Neural crest cell (in vitro differentiated cells): ENCODE data around the gene CAV1. TPM values are rescaled to one million over a fixed set of nuclear protein-coding genes. Genes with fewer than 3 reads are reported as not detected.
"Not testable (repeated sequence)": the region's sequence is repeated elsewhere in the genome, so short reads cannot be mapped to it uniquely, and the experiment has no call there.

Experiments
- DNase-seq: peaks from one replicate; pipeline ENCODE4 v3.0.0; 2021; ENCODE audit warnings: low read depth, mixed read lengths, low spot score
- H3K27ac Mint-ChIP-seq: one replicate; pipeline ENCODE4 v1.8.0; 2021; ENCODE audit warnings: mild to moderate bottlenecking, mixed read lengths; ENCODE audit not compliant: unreplicated experiment
- H3K27me3 Mint-ChIP-seq: 2 replicates; pipeline ENCODE4 v1.8.0; 2021; ENCODE audit warnings: low read depth, mild to moderate bottlenecking, mixed read lengths
- H3K36me3 Mint-ChIP-seq: 2 replicates; pipeline ENCODE4 v1.8.0; 2021; ENCODE audit warnings: low read depth, mild to moderate bottlenecking, mixed read lengths
- H3K4me1 Mint-ChIP-seq: 2 replicates; pipeline ENCODE4 v1.8.0; 2021; ENCODE audit warnings: mixed read lengths
- H3K4me3 Mint-ChIP-seq: one replicate; pipeline ENCODE4 v1.8.0; 2021; ENCODE audit warnings: mild to moderate bottlenecking, mixed read lengths
- H3K9me3 Mint-ChIP-seq: 2 replicates; pipeline ENCODE4 v1.8.0; 2021; ENCODE audit warnings: mixed read lengths
- long read RNA-seq: library from polyadenylated mRNA; unstranded; transcript quantifications from one replicate; pipeline ENCODE4 v2.0.0, GENCODE V29; 2020
- total RNA-seq: library from RNA; stranded (reverse); gene quantifications from 2 replicates; pipeline ENCODE4 v1.2.1, GENCODE V29; 2021
- TF ChIP-seq, protein P1 (sequence below): fragments of 200-600 bp; sonication (generic); conservative IDR thresholded peaks from 2 replicates; pipeline ENCODE4 v1.5.0; 2021; ENCODE audit warnings: antibody characterized with exemption, mild to moderate bottlenecking

The CAV1 gene, protein sequence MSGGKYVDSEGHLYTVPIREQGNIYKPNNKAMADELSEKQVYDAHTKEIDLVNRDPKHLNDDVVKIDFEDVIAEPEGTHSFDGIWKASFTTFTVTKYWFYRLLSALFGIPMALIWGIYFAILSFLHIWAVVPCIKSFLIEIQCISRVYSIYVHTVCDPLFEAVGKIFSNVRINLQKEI
- total RNA-seq, result 3.7 and 5.3 TPM in 2 replicates
- long read RNA-seq, transcript CAV1-202 (2 exons, 2,628 nt), result major isoform, 7 of 13 reads
- long read RNA-seq, partial matches to known transcripts, result 0 of 13 reads
- long read RNA-seq, other reads (novel, unspliced or antisense), result 5 of 13 reads

- Mint-ChIP-seq H3K9me3 (no peaks in the 10 kb centered on the region), H3K27me3 (peaks cover 81% of the 10 kb centered on the region), H3K4me3 (peak within 1 kb of the TSS; percentile 90), H3K4me1 (peaks cover 38% of the 10 kb centered on the region), H3K36me3 (no peaks in the 10 kb centered on the region), H3K27ac (no peak within 1 kb of the TSS)
- peak; percentile 18 for DNase-seq
- TF ChIP-seq, protein P1, sequence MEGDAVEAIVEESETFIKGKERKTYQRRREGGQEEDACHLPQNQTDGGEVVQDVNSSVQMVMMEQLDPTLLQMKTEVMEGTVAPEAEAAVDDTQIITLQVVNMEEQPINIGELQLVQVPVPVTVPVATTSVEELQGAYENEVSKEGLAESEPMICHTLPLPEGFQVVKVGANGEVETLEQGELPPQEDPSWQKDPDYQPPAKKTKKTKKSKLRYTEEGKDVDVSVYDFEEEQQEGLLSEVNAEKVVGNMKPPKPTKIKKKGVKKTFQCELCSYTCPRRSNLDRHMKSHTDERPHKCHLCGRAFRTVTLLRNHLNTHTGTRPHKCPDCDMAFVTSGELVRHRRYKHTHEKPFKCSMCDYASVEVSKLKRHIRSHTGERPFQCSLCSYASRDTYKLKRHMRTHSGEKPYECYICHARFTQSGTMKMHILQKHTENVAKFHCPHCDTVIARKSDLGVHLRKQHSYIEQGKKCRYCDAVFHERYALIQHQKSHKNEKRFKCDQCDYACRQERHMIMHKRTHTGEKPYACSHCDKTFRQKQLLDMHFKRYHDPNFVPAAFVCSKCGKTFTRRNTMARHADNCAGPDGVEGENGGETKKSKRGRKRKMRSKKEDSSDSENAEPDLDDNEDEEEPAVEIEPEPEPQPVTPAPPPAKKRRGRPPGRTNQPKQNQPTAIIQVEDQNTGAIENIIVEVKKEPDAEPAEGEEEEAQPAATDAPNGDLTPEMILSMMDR, result no peak
Measured at GRCh38 chr7:116524609-116525297, at the start of gene CAV1. Gene CAV1, plus strand, starts transcription at chr7:116525036. Its CDS starts 27 bp downstream, at chr7:116525063.

- Mint-ChIP-seq H3K36me3 (peaks cover 4% of the 10 kb centered on the region), H3K27ac (no peak overlapping the region), H3K27me3 (no peaks in the 10 kb centered on the region), H3K9me3 (peaks cover 10% of the 10 kb centered on the region), H3K4me1 (no peaks in the 10 kb centered on the region), H3K4me3 (no peak overlapping the region)
- TF ChIP-seq, protein P1, result no peak
- DNase-seq, result no peak
Measured at GRCh38 chr7:116477625-116478024, 47.2 kb upstream of the CAV1 start.

DNA sequence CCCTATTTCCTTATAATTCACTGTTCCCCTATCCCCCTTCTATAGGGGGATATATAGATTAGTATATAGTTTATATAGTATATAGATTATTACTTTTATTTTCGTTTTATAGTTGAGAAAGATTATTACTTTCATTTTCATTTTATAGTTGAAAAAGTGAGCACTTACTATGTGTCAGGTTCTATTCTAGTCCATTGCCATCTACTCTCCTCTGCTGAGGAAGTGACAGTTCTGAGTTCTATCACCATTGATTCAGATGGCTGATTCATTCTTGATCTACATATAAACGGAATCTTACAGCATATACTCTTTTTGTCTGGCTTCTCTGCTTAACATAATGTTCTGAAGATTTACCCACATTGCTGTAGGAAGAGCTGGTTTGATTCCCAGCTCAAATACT, 46.0 kb upstream of the CAV1 start:
- TF ChIP-seq, protein P1, result no peak
- no peak overlapping the region for H3K4me3 Mint-ChIP-seq
- H3K4me1 Mint-ChIP-seq, result no peaks in the 10 kb centered on the region
- peaks cover 10% of the 10 kb centered on the region for H3K9me3 Mint-ChIP-seq
- no peak overlapping the region for H3K27ac Mint-ChIP-seq
- DNase-seq, result no peak
- H3K27me3 Mint-ChIP-seq, result no peaks in the 10 kb centered on the region
- peaks cover 4% of the 10 kb centered on the region for H3K36me3 Mint-ChIP-seq

DNA sequence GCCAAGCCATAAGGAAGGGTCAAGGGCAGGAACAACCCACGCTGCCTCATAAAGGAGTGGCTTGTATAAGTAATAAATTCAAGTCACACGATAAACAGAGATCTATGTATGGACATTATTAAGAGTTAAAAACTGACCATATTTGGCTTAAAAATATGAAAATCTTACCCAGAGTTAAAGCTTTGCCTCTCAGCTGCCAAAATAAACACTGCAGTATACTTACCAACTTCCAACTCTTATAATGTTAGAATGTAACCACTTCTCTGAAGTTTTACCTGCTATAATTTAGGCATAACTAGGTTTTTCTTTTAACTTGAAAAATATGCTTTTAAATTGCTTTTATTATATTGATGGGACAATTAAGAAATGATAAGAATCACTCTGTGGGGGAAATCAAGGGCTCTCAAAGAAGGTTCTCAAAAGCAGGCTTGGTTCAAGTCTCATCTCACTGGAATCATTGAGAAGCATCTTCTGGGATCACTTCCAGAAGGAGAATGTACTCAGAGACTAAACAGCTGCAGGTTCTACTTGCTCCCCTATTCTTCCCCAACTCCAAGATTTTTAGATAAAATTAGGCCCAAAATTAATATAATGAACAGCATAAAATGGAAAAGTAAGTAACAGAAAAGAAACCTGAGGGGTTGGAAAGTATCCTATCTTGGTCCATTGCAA, 41.4 kb upstream of the CAV1 start:
- Mint-ChIP-seq H3K36me3 (no peaks in the 10 kb centered on the region), H3K4me1 (no peaks in the 10 kb centered on the region), H3K9me3 (no peaks in the 10 kb centered on the region), H3K4me3 (no peak overlapping the region), H3K27me3 (no peaks in the 10 kb centered on the region), H3K27ac (no peak overlapping the region)
- DNase-seq, result no peak
- TF ChIP-seq, protein P1, result no peak

GRCh38 chr7:116484389-116484788, 40.4 kb upstream of the CAV1 start:
- H3K27me3 Mint-ChIP-seq, H3K4me3 Mint-ChIP-seq, H3K27ac Mint-ChIP-seq, H3K36me3 Mint-ChIP-seq, H3K4me1 Mint-ChIP-seq, H3K9me3 Mint-ChIP-seq, DNase-seq: not testable (repeated sequence)
